ENCODE measurements around the gene FBXL3. TPM values are rescaled to one million over a fixed set of nuclear protein-coding genes. Genes with fewer than 3 reads are reported as not detected.

FBXL3 gene
- total and polyA plus RNA-seq, 2 of the 8 experiments (the other 6 are each of a cell fraction or from before 2014, with no cell fraction given) = 4.9 to 14.9 TPM

GRCh38 chr13:76993473-76993872 lies 33.5 kb downstream of the FBXL3 start:
- no peak overlapping the region for H3K27ac ChIP-seq (ENCODE audit: low read depth, low read length)
- no peak for TF ChIP-seq POU5F1 (IDR thresholded peaks at IDR 0.05; ENCODE audit: low read depth, low read length)
- no peak for TF ChIP-seq CEBPB (IDR thresholded peaks at IDR 0.05; ENCODE audit: low read depth, low read length)
- no peak for TF ChIP-seq USF2 (IDR thresholded peaks at IDR 0.05; ENCODE audit: low read length)
- TF ChIP-seq KDM5A (IDR thresholded peaks at IDR 0.05; ENCODE audit: low read length) = no peak
- TF ChIP-seq SIN3A (conservative IDR thresholded peaks at IDR 0.05 in 1 of 2, IDR thresholded peaks at IDR 0.05 in 1 of 2; ENCODE audit: low read depth in 1 of 2, low read length in 2 of 2) = no peak
- TF ChIP-seq RAD21 (IDR thresholded peaks at IDR 0.05 in 1 of 2, conservative IDR thresholded peaks at IDR 0.05 in 1 of 2; ENCODE audit: low read depth in 2 of 2, low read length in 2 of 2) = no peak
- no peak for TF ChIP-seq NRF1 (IDR thresholded peaks at IDR 0.05; ENCODE audit: low read depth, low read length)
- TF ChIP-seq KDM1A (IDR thresholded peaks at IDR 0.05; ENCODE audit: borderline replicate concordance, low read length) = no peak
- no peak for TF ChIP-seq PHF8 (conservative IDR thresholded peaks at IDR 0.05; ENCODE audit: low read depth, low read length)
- no peak for TF ChIP-seq EP300 (IDR thresholded peaks at IDR 0.05; ENCODE audit: borderline replicate concordance in 1 of 2, low read depth in 2 of 2, low read length in 2 of 2)

More at GRCh38 chr13:76993473-76993872, 33.5 kb downstream of the FBXL3 start:
- Histone ChIP-seq H4K8ac (ENCODE audit: extremely low read depth, insufficient read depth, low read length) (no peak overlapping the region), H4K20me1 (replicated peaks in 1 of 2; ENCODE audit: control insufficient read depth in 1 of 2, insufficient read depth in 2 of 2, low read length in 2 of 2) (no peaks in the 10 kb centered on the region), H3K27me3 (replicated peaks in 1 of 4; ENCODE audit: control insufficient read depth in 3 of 4, extremely low read depth in 1 of 4, insufficient read depth in 3 of 4, low read length in 3 of 4) (no peaks in the 10 kb centered on the region; a peak in 1 of 7 replicates), H3K23me2 (ENCODE audit: low read depth, low read length) (peaks cover 8% of the 10 kb centered on the region), H4K5ac (ENCODE audit: insufficient read length, low read depth, low read length) (no peak overlapping the region), H2BK5ac (ENCODE audit: low read depth, low read length) (no peak overlapping the region), H3K9ac (replicated peaks in 1 of 4; ENCODE audit: extremely low read depth in 1 of 4, low read depth in 3 of 4, low read length in 3 of 4) (no peak overlapping the region), H3K36me3 (ENCODE audit: control insufficient read depth in 2 of 4, insufficient read depth in 4 of 4, low read length in 3 of 4) (peaks cover 0 to 3% (median 0%) of the 10 kb centered on the region in 4 experiments; a peak in 2 of 8 replicates), H3K4me3 (ENCODE audit: extremely low read depth in 1 of 4, insufficient read depth in 2 of 4, low read depth in 3 of 4, low read length in 4 of 4) (peak overlapping the region in 1 of 4 experiments; percentile 87; a peak in 1 of 8 replicates), H3K18ac (ENCODE audit: extremely low read depth, low read length) (no peak overlapping the region), H2BK12ac (ENCODE audit: low read depth, low read length) (no peak overlapping the region), H3K4ac (replicated peaks; ENCODE audit: insufficient read length, low read depth, low read length) (no peak overlapping the region), H2AFZ (ENCODE audit: low read length) (no peak overlapping the region), H3K79me2 (ENCODE audit: control insufficient read depth in 1 of 2, insufficient read depth in 2 of 2, low read length in 2 of 2) (peaks cover 0 to 3% of the 10 kb centered on the region in 2 experiments; a peak in 1 of 4 replicates), H3K4me1 (replicated peaks in 1 of 4; ENCODE audit: control insufficient read depth in 3 of 4, insufficient read depth in 4 of 4, low read length in 3 of 4) (peaks cover 0 to 8% (median 4%) of the 10 kb centered on the region in 4 experiments; a peak in 4 of 7 replicates), H2BK20ac (ENCODE audit: low read length) (no peak overlapping the region), H3K56ac (replicated peaks; ENCODE audit: insufficient read length, low read depth, low read length) (no peak overlapping the region), H2AK5ac (ENCODE audit: low read depth, low read length) (no peak overlapping the region), H3K14ac (ENCODE audit: insufficient read length) (no peak overlapping the region), H3K4me2 (ENCODE audit: insufficient read depth in 1 of 2, low read depth in 2 of 2, low read length in 2 of 2) (peak overlapping the region in 1 of 2 experiments; percentile 85; a peak in 1 of 4 replicates), H4K91ac (replicated peaks; ENCODE audit: insufficient read length, low read length) (no peak overlapping the region), H2BK120ac (replicated peaks; ENCODE audit: low read depth, low read length) (no peak overlapping the region), H2BK15ac (ENCODE audit: low read length) (no peak overlapping the region), H3K79me1 (ENCODE audit: low read depth, low read length) (no peaks in the 10 kb centered on the region), H3K9me3 (ENCODE audit: insufficient read depth in 2 of 2, low read depth in 1 of 2, low read length in 1 of 2) (no peaks in the 10 kb centered on the region), H3K23ac (ENCODE audit: insufficient read length) (no peak overlapping the region)
- DNase-seq (ENCODE audit: low read depth in 1 of 2, low spot score in 2 of 2) = no peak
- WGBS, 2 experiments (ENCODE audit: extremely low coverage in 1 of 2, insufficient coverage in 1 of 2, insufficient read length in 1 of 2, insufficient replicate concordance in 2 of 2, low coverage in 1 of 2, low lambda C conversion rate in 2 of 2, missing lambda C conversion rate in 1 of 2) = 93% methylated on average over 5 of the region's 5 CpGs; no CpG with 5 or more reads in 1 of the 2 experiments
- ChIA-PET CTCF (ENCODE audit: partially characterized antibody) (interaction anchor here (0.9 to 3.9 kb wide), 6 partner anchors 9 to 442 kb away, joined by 3 to 26 read pairs (median 3); no protein-coding TSS in a partner anchor), POLR2A (ENCODE audit: partially characterized antibody) (interaction anchor here (0.7 to 1.3 kb wide), 4 partner anchors 9 to 53 kb away, joined by 3 to 7 read pairs (median 3); partner anchors contain the start of gene FBXL3)
- FAIRE-seq = no peak
